Measurements from ENCODE around the gene PREP. TPM values are rescaled to one million over a fixed set of nuclear protein-coding genes. Genes with fewer than 3 reads are reported as not detected.

The PREP gene
- total RNA-seq, 2 experiments from 2014 or later = 42.3 to 49.0 TPM

- intact Hi-C loops (cut with DNase I, micrococcal nuclease) = no loop called here
- H3K9me3 Mint-ChIP-seq (ENCODE audit: low read depth) = no peaks in the 10 kb centered on the region
- no peak overlapping the region for H3K4me3 Mint-ChIP-seq
- H3K36me3 Mint-ChIP-seq (ENCODE audit: low read depth) = peaks cover 28% of the 10 kb centered on the region
- POLR2A ChIA-PET = no interaction called here
- no peak for DNase-seq
- CTCF ChIA-PET = no interaction called here
- no peak overlapping the region for H3K27ac Mint-ChIP-seq
- no peak for ATAC-seq
- H3K4me1 Mint-ChIP-seq = no peaks in the 10 kb centered on the region
- H3K27me3 Mint-ChIP-seq = no peaks in the 10 kb centered on the region
Measured at GRCh38 chr6:105304366-105304765, 98.5 kb downstream of the PREP start.

DNA sequence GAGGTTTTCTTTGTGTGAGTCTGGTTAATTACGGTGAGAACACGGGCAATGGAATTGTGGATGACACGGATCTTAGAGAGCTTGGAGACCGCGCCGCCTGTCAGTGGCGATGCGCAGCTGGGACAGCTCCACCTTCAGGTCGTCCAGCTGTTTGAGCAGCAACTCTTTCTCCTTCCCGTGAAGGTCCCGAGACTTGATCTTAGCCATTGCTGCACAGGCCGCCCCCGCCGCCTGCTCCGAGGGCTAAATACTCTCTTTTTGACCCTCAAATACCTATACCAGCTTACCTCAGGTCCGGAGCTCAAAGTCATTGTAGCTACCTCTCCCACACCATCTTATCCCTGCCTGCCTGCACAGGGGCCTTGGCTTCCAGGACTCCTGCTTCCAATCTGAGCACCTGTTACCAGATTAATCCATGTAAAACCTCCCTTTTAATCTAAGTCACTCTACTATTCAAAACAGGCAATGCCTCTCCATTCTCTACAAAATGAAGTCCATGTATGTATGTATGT, 100.2 kb downstream of the PREP start:
- no peak for ATAC-seq
- POLR2A ChIA-PET = no interaction called here

DNA sequence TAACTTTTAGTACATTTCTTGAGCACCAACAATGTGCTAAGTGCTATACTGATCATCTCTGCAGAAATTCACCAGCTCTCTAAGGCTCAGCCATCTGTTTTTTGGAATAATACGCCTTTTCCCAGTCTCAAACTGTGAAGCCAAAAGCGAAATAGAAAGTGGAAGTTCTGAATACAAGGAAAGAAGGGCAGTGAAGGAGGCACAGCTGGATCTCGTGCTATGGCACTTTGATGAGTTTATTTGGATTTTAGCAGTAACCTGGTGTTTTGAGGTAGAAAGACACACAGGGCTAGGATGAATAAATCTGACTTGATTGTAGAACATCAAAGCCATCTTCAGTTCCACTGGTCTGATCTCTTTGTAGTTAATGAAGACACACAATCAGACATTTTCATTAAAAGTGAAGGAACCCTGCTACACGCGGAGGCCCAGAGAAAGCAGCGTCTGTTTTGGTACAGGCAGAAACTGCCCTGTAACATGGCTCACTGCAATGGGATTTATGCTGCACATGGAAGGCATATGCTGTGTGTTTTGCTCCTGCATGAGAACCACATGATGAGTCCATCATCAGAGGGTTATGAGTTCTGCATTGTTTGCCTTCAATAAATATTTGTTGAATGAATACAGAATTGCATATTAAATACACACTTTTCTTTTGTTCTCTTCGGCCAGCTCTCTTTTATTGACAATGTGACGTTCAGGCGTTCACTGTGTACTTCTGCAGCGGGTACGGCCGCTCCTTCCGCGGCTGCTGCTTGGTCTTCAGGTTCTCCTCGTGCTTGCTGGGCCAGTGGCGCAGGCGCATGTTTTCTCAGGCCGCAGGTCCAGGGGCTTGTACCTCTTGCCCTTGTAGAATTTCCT, 100.9 kb downstream of the PREP start:
- H3K4me1 Mint-ChIP-seq = no peaks in the 10 kb centered on the region
- ChIA-PET CTCF (no interaction called here), POLR2A (no interaction called here)
- H3K36me3 Mint-ChIP-seq (ENCODE audit: low read depth) = peaks cover 35% of the 10 kb centered on the region
- intact Hi-C loops (cut with DNase I, micrococcal nuclease) = no loop called here
- H3K9me3 Mint-ChIP-seq (ENCODE audit: low read depth) = no peaks in the 10 kb centered on the region
- no peak for DNase-seq
- no peak overlapping the region for H3K4me3 Mint-ChIP-seq
- no peaks in the 10 kb centered on the region for H3K27me3 Mint-ChIP-seq
- H3K27ac Mint-ChIP-seq = no peak overlapping the region
- no peak for ATAC-seq

More for the DNA sequence above, 100.2 kb downstream of the PREP start:
- H3K9me3 Mint-ChIP-seq (ENCODE audit: low read depth) = no peaks in the 10 kb centered on the region
- H3K4me1 Mint-ChIP-seq = no peaks in the 10 kb centered on the region
- H3K27ac Mint-ChIP-seq = no peak overlapping the region
- intact Hi-C loops (cut with DNase I, micrococcal nuclease) = no loop called here
- no peaks in the 10 kb centered on the region for H3K27me3 Mint-ChIP-seq
- H3K4me3 Mint-ChIP-seq = no peak overlapping the region
- CTCF ChIA-PET = no interaction called here
- DNase-seq = no peak
- peaks cover 37% of the 10 kb centered on the region for H3K36me3 Mint-ChIP-seq (ENCODE audit: low read depth)

GRCh38 chr6:105301072-105301503, 101.8 kb downstream of the PREP start:
- H3K27ac Mint-ChIP-seq = no peak overlapping the region
- ChIA-PET POLR2A (no interaction called here), CTCF (interaction anchor here (0.6 kb wide), 3 partner anchors 196 to 519 kb away, joined by 3 to 5 read pairs (median 3); no protein-coding TSS in a partner anchor)
- ATAC-seq = no peak
- intact Hi-C loops (cut with DNase I, micrococcal nuclease) = no loop called here
- no peak for DNase-seq
- H3K9me3 Mint-ChIP-seq (ENCODE audit: low read depth) = no peaks in the 10 kb centered on the region
- peaks cover 36% of the 10 kb centered on the region for H3K36me3 Mint-ChIP-seq (ENCODE audit: low read depth)
- no peak overlapping the region for H3K4me3 Mint-ChIP-seq
- H3K27me3 Mint-ChIP-seq = no peaks in the 10 kb centered on the region
- H3K4me1 Mint-ChIP-seq = no peaks in the 10 kb centered on the region

GRCh38 chr6:105300090-105300489, 102.8 kb downstream of the PREP start:
- CTCF ChIA-PET = no interaction called here
- H3K27me3 Mint-ChIP-seq = no peaks in the 10 kb centered on the region

GRCh38 chr6:105294129-105294528, 108.8 kb downstream of the PREP start:
- Mint-ChIP-seq H3K27ac (no peak overlapping the region), H3K4me3 (no peak overlapping the region), H3K9me3 (ENCODE audit: low read depth) (no peaks in the 10 kb centered on the region), H3K36me3 (ENCODE audit: low read depth) (peaks cover 34% of the 10 kb centered on the region), H3K27me3 (no peaks in the 10 kb centered on the region), H3K4me1 (peaks cover 11% of the 10 kb centered on the region)
- DNase-seq (no peak), ATAC-seq (no peak)
- intact Hi-C loops (cut with DNase I, micrococcal nuclease) = no loop called here
- CTCF ChIA-PET = no interaction called here
- POLR2A ChIA-PET = no interaction called here

More at GRCh38 chr6:105300090-105300489, 102.8 kb downstream of the PREP start:
- no peak for ATAC-seq
- Mint-ChIP-seq H3K36me3 (ENCODE audit: low read depth) (peaks cover 36% of the 10 kb centered on the region), H3K27ac (no peak overlapping the region), H3K4me3 (no peak overlapping the region), H3K9me3 (ENCODE audit: low read depth) (no peaks in the 10 kb centered on the region), H3K4me1 (peaks cover under 1% of the 10 kb centered on the region)
- no peak for DNase-seq
- POLR2A ChIA-PET = no interaction called here
- intact Hi-C loops (cut with DNase I, micrococcal nuclease) = no loop called here

DNA sequence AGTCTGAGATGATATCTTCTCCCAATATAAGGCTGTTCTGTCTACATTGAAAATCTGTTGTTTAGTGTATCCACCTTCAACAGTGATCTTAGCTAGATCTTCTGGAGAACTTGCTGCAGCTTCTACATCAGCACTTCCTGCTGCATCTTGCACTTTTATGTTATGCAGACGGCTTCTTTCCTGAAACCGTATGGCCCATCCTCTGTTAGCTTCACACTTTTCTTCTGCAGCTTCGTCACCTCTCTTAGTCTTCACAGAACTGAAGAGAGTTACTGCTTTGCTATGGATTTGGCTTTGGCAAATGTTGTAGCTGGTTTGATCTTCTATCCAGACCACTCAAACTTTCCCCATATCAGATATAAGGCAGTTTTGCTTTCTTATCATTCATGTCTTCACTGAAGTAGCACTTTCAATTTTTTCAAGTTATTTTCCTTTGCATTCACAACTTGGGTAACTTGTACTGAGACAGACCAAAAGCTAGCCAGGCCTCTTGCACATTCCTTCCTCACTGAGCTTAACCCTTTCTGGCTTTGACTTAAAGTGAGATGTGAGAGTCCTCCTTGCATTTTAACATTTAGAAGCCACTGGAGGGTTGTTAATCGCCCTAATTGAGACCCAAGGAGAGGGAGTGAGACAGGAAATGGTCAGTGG, 110.1 kb downstream of the PREP start:
- Mint-ChIP-seq H3K4me1 (peaks cover 11% of the 10 kb centered on the region), H3K9me3 (ENCODE audit: low read depth) (no peaks in the 10 kb centered on the region), H3K4me3 (no peak overlapping the region), H3K36me3 (ENCODE audit: low read depth) (peaks cover 31% of the 10 kb centered on the region), H3K27me3 (no peaks in the 10 kb centered on the region), H3K27ac (peak overlapping the region; percentile 10)
- CTCF ChIA-PET = no interaction called here
- intact Hi-C loops (cut with DNase I, micrococcal nuclease) = no loop called here
- DNase-seq (no peak), ATAC-seq (no peak)
- POLR2A ChIA-PET = interaction anchor here (0.6 kb wide), 1 partner anchor 317 kb away, joined by 4 read pairs; no protein-coding TSS in a partner anchor

- DNase-seq = no peak
- Mint-ChIP-seq H3K4me3 (no peak overlapping the region), H3K27me3 (no peaks in the 10 kb centered on the region), H3K36me3 (ENCODE audit: low read depth) (peaks cover 30% of the 10 kb centered on the region), H3K9me3 (ENCODE audit: low read depth) (no peaks in the 10 kb centered on the region), H3K4me1 (peaks cover 11% of the 10 kb centered on the region), H3K27ac (no peak overlapping the region)
- CTCF ChIA-PET = no interaction called here
- no peak for ATAC-seq
- POLR2A ChIA-PET = no interaction called here
- intact Hi-C loops (cut with DNase I, micrococcal nuclease) = no loop called here
Measured at GRCh38 chr6:105291525-105291924, 111.4 kb downstream of the PREP start.

GRCh38 chr6:105282631-105283585, 120.0 kb downstream of the PREP start:
- no peaks in the 10 kb centered on the region for H3K27me3 Mint-ChIP-seq
- H3K36me3 Mint-ChIP-seq (ENCODE audit: low read depth) = peaks cover 55% of the 10 kb centered on the region
- no peaks in the 10 kb centered on the region for H3K9me3 Mint-ChIP-seq (ENCODE audit: low read depth)
- ChIA-PET POLR2A (no interaction called here), CTCF (no interaction called here)
- ATAC-seq (no peak), DNase-seq (no peak)
- H3K27ac Mint-ChIP-seq = no peak overlapping the region
- no peaks in the 10 kb centered on the region for H3K4me1 Mint-ChIP-seq
- no peak overlapping the region for H3K4me3 Mint-ChIP-seq
- intact Hi-C loops (cut with DNase I, micrococcal nuclease) = no loop called here

DNA sequence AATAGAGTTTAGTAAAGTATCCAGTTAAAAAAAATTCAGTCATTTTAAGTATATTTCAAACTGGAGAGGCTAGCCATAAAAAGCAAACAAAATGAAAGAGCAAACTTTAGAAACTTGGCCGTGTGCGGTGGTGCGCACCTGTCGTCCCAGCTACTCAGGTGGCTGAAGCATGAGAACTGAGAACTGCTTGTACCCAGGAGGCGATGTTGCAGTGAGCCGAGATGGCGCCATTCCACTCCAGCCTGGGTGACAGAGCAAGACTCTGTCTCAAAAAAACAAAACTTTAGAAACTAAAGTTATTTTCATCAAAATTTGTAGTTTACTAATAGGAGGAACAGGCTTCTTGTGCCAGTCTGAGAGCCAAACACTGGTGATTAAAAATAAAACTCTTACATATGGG, 122.8 kb downstream of the PREP start:
- intact Hi-C loops (cut with DNase I, micrococcal nuclease) = no loop called here
- no peak overlapping the region for H3K27ac Mint-ChIP-seq
- CTCF ChIA-PET = no interaction called here
- no peaks in the 10 kb centered on the region for H3K27me3 Mint-ChIP-seq
- no peaks in the 10 kb centered on the region for H3K4me1 Mint-ChIP-seq
- H3K9me3 Mint-ChIP-seq (ENCODE audit: low read depth) = no peaks in the 10 kb centered on the region
- ATAC-seq (no peak), DNase-seq (no peak)
- H3K36me3 Mint-ChIP-seq (ENCODE audit: low read depth) = peaks cover 62% of the 10 kb centered on the region
- no peak overlapping the region for H3K4me3 Mint-ChIP-seq
- POLR2A ChIA-PET = no interaction called here

- Mint-ChIP-seq H3K4me1 (no peaks in the 10 kb centered on the region), H3K36me3 (ENCODE audit: low read depth) (peaks cover 57% of the 10 kb centered on the region), H3K27ac (no peak overlapping the region), H3K4me3 (no peak overlapping the region), H3K27me3 (no peaks in the 10 kb centered on the region), H3K9me3 (ENCODE audit: low read depth) (no peaks in the 10 kb centered on the region)
- intact Hi-C loops (cut with DNase I, micrococcal nuclease) = no loop called here
- ATAC-seq (no peak), DNase-seq (no peak)
- POLR2A ChIA-PET = no interaction called here
- CTCF ChIA-PET = no interaction called here
Measured at GRCh38 chr6:105279463-105279862, 123.4 kb downstream of the PREP start.
